ENCODE measurements around the gene NAP1L4. TPM values are rescaled to one million over a fixed set of nuclear protein-coding genes. Genes with fewer than 3 reads are reported as not detected.

Gene NAP1L4
- total and polyA plus RNA-seq, 2 of the 8 experiments (the other 6 are each of a cell fraction or from before 2014, with no cell fraction given) = 75.8 to 194 TPM

GRCh38 chr11:2952290-2952689, 39.8 kb downstream of the NAP1L4 start:
- 89% methylated on average over 6 of the region's 6 CpGs; no CpG with 5 or more reads in 1 of the 2 experiments for WGBS, 2 experiments (ENCODE audit: extremely low coverage in 1 of 2, insufficient coverage in 1 of 2, insufficient read length in 1 of 2, insufficient replicate concordance in 2 of 2, low coverage in 1 of 2, low lambda C conversion rate in 2 of 2, missing lambda C conversion rate in 1 of 2)
- Histone ChIP-seq H3K4me3 (ENCODE audit: extremely low read depth in 1 of 4, insufficient read depth in 2 of 4, low read depth in 3 of 4, low read length in 4 of 4) (no peak overlapping the region), H3K18ac (ENCODE audit: extremely low read depth, low read length) (no peak overlapping the region), H3K4me2 (ENCODE audit: insufficient read depth in 1 of 2, low read depth in 2 of 2, low read length in 2 of 2) (no peak overlapping the region), H4K5ac (ENCODE audit: insufficient read length, low read depth, low read length) (no peak overlapping the region), H2BK5ac (ENCODE audit: low read depth, low read length) (no peak overlapping the region; the same call in 1 of the 2 replicates), H3K4me1 (replicated peaks in 1 of 4; ENCODE audit: control insufficient read depth in 3 of 4, insufficient read depth in 4 of 4, low read length in 3 of 4) (peaks cover 0 to 5% (median 1%) of the 10 kb centered on the region in 4 experiments; a peak in 2 of 7 replicates), H2AK5ac (ENCODE audit: low read depth, low read length) (no peak overlapping the region), H3K27me3 (replicated peaks in 1 of 4; ENCODE audit: control insufficient read depth in 3 of 4, extremely low read depth in 1 of 4, insufficient read depth in 3 of 4, low read length in 3 of 4) (no peaks in the 10 kb centered on the region), H2AFZ (ENCODE audit: low read length) (no peak overlapping the region), H3K9ac (replicated peaks in 1 of 4; ENCODE audit: extremely low read depth in 1 of 4, low read depth in 3 of 4, low read length in 3 of 4) (no peak overlapping the region), H3K23me2 (ENCODE audit: low read depth, low read length) (no peaks in the 10 kb centered on the region), H3K4ac (replicated peaks; ENCODE audit: insufficient read length, low read depth, low read length) (no peak overlapping the region), H2BK120ac (replicated peaks; ENCODE audit: low read depth, low read length) (no peak overlapping the region), H3K27ac (ENCODE audit: low read depth, low read length) (no peak overlapping the region), H2BK12ac (ENCODE audit: low read depth, low read length) (no peak overlapping the region), H3K56ac (replicated peaks; ENCODE audit: insufficient read length, low read depth, low read length) (no peak overlapping the region), H3K79me1 (ENCODE audit: low read depth, low read length) (peaks cover 6% of the 10 kb centered on the region), H3K79me2 (ENCODE audit: control insufficient read depth in 1 of 2, insufficient read depth in 2 of 2, low read length in 2 of 2) (no peaks in the 10 kb centered on the region), H3K23ac (ENCODE audit: insufficient read length) (no peak overlapping the region), H3K9me3 (ENCODE audit: insufficient read depth in 2 of 2, low read depth in 1 of 2, low read length in 1 of 2) (no peaks in the 10 kb centered on the region), H2BK15ac (ENCODE audit: low read length) (no peak overlapping the region), H3K14ac (ENCODE audit: insufficient read length) (no peak overlapping the region), H2BK20ac (ENCODE audit: low read length) (no peak overlapping the region), H4K91ac (replicated peaks; ENCODE audit: insufficient read length, low read length) (no peak overlapping the region), H4K8ac (ENCODE audit: extremely low read depth, insufficient read depth, low read length) (peak overlapping the region; percentile 11; the same call in 1 of the 2 replicates), H3K36me3 (ENCODE audit: control insufficient read depth in 2 of 4, insufficient read depth in 4 of 4, low read length in 3 of 4) (peaks cover 31 to 91% (median 76%) of the 10 kb centered on the region in 4 experiments), H4K20me1 (replicated peaks in 1 of 2; ENCODE audit: control insufficient read depth in 1 of 2, insufficient read depth in 2 of 2, low read length in 2 of 2) (peaks cover 14 to 33% of the 10 kb centered on the region in 2 experiments)
- POLR2A ChIA-PET (ENCODE audit: partially characterized antibody) = interaction anchor here (0.9 kb wide), 1 partner anchor 8 kb away, joined by 3 read pairs; no protein-coding TSS in a partner anchor
- FAIRE-seq (no peak), DNase-seq (ENCODE audit: low read depth in 1 of 2, low spot score in 2 of 2) (no peak)
- CTCF ChIA-PET (ENCODE audit: partially characterized antibody) = interaction anchor here (0.9 to 4.0 kb wide), 6 partner anchors 9 to 69 kb away, joined by 3 to 19 read pairs (median 4); no protein-coding TSS in a partner anchor
- no peak for TF ChIP-seq TAF7 (optimal IDR thresholded peaks at IDR 0.05; ENCODE audit: borderline replicate concordance, low read depth, low read length)

All from H1 (cell line).